T follicular helper cell (primary cell): ENCODE measurements around the gene MRI1.
"Not testable (repeated sequence)": the region's sequence is repeated elsewhere in the genome, so short reads cannot be mapped to it uniquely, and the experiment has no call there.

Source experiments
- DNase-seq: peaks from one replicate; pipeline ENCODE4 v3.0.0-alpha.2; 2020; ENCODE audit warnings: low read depth

The MRI1 gene

GRCh38 chr19:13761423-13761822 is 2.9 kb upstream of the MRI1 start:
- no peak for DNase-seq

- DNase-seq: no peak
Measured at GRCh38 chr19:13762635-13763235, 1.6 kb upstream of the MRI1 start.

GRCh38 chr19:13763265-13763664 is 1.1 kb upstream of the MRI1 start:
- no peak for DNase-seq

GRCh38 chr19:13764821-13765394 is 586 bp downstream of the MRI1 start:
- no peak for DNase-seq

- DNase-seq: no peak
Measured at GRCh38 chr19:13765395-13766094, 1.2 kb downstream of the MRI1 start.

- DNase-seq: no peak
Measured at GRCh38 chr19:13766095-13766481, 1.8 kb downstream of the MRI1 start.

GRCh38 chr19:13768510-13768909 is 4.2 kb downstream of the MRI1 start:
- DNase-seq: no peak

GRCh38 chr19:13770013-13770635 is 5.8 kb downstream of the MRI1 start:
- DNase-seq: no peak

- DNase-seq: peak; percentile 80
Measured at GRCh38 chr19:13774217-13775191, 10.2 kb downstream of the MRI1 start, which contains the start of gene C19orf53. Gene C19orf53 (plus strand): TSS chr19:13774456. CDS start chr19:13774478, 22 bp downstream.

- DNase-seq: no peak
Measured at GRCh38 chr19:13778398-13778797, 14.1 kb downstream of the MRI1 start.

- no peak for DNase-seq
Measured at GRCh38 chr19:13778847-13779246, 14.5 kb downstream of the MRI1 start.

GRCh38 chr19:13779794-13780193 is 15.5 kb downstream of the MRI1 start:
- not testable (repeated sequence) for DNase-seq

GRCh38 chr19:13781547-13781946 is 17.2 kb downstream of the MRI1 start:
- DNase-seq: no peak

- no peak for DNase-seq
Measured at GRCh38 chr19:13782537-13782936, 18.2 kb downstream of the MRI1 start.

GRCh38 chr19:13783565-13784500 is 19.5 kb downstream of the MRI1 start:
- DNase-seq: no peak

GRCh38 chr19:13784731-13785452 is 20.6 kb downstream of the MRI1 start:
- peak; percentile 56 for DNase-seq

GRCh38 chr19:13788991-13789390 is 24.7 kb downstream of the MRI1 start:
- DNase-seq: no peak

GRCh38 chr19:13790354-13790753 is 26.0 kb downstream of the MRI1 start:
- no peak for DNase-seq

- not testable (repeated sequence) for DNase-seq
Measured at GRCh38 chr19:13793317-13793716, 29.0 kb downstream of the MRI1 start.

GRCh38 chr19:13794398-13794756 is 30.1 kb downstream of the MRI1 start:
- DNase-seq: no peak
